Measurements from ENCODE around the gene TBC1D3I. TPM values are rescaled to one million over a fixed set of nuclear protein-coding genes. Genes with fewer than 3 reads are reported as not detected.
"Not testable (repeated sequence)": the region's sequence is repeated elsewhere in the genome, so short reads cannot be mapped to it uniquely, and the experiment has no call there.

TBC1D3I gene
- total RNA-seq, result under 1 TPM in 1 of 4 donors, not detected in 3; 0.27 TPM

DNA sequence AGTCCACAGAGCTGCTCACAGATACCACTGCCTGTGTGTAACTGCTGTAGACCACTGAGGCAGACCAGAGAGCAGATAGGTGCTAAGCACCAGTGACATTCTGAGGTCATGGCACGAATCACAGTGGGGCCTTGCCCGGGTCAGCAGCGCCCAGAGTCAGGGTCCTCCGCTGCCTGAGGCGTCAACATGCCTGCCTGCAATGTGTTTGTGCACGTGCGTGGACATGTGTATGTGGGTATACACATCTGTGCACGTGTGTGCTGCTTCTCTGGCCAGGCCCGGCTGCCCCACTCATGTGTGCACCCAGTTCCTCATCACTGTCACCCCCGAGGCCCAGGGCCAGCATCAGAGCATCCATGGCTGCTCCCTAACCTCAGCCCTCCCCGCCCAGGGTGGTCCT lies at the start of gene TBC1D3I:
Gene TBC1D3I (minus strand): TSS at position 101 of the 400 bp plus-strand sequence. CDS start 1,585 bp downstream, outside the sequence.
- intact Hi-C loops (cut with DNase I; ENCODE audit: low total_unique reads); H3K27me3 ChIP-seq; H3K27ac ChIP-seq; DNase-seq; H3K9me3 ChIP-seq; in situ Hi-C loops (cut with MboI; ENCODE audit: low pct_ligation_motif_present in 1 of 4, low pct_unique_long_range_greater_than_20kb in 1 of 4, low sequenced_read_pairs in 3 of 4); H3K36me3 ChIP-seq; H3K4me1 ChIP-seq; H3K4me3 ChIP-seq: not testable (repeated sequence)
- WGBS, 2 donors (ENCODE audit: low coverage in 1 of 2), result no CpG with 5 or more reads among the region's 11 CpGs

DNA sequence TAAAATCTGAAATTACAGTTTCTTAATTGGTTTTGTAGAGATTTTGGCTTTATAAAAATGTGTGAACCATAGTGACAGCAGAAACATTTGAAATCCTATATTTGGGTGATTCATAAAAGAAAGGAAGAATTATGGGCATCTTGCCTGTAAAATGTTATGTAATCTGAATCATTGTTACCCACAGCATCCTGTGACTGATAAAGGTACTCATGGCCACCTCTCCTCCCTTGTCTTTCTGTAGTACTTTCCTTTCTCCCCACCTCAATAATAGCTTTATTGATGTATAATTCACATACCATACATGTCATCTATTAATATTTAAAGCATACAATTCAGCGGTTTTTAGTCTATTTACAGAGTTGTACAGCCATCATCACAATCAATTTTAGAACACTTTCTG lies 30.8 kb upstream of the TBC1D3I start:
- in situ Hi-C loops (cut with MboI; ENCODE audit: low pct_ligation_motif_present in 1 of 4, low pct_unique_long_range_greater_than_20kb in 1 of 4, low sequenced_read_pairs in 3 of 4); H3K36me3 ChIP-seq; intact Hi-C loops (cut with DNase I; ENCODE audit: low total_unique reads); H3K9me3 ChIP-seq; DNase-seq; H3K4me1 ChIP-seq; H3K27ac ChIP-seq; H3K27me3 ChIP-seq; H3K4me3 ChIP-seq: not testable (repeated sequence)
- WGBS, 2 donors (ENCODE audit: low coverage in 1 of 2), result no CpG with 5 or more reads among the region's 1 CpG

DNA sequence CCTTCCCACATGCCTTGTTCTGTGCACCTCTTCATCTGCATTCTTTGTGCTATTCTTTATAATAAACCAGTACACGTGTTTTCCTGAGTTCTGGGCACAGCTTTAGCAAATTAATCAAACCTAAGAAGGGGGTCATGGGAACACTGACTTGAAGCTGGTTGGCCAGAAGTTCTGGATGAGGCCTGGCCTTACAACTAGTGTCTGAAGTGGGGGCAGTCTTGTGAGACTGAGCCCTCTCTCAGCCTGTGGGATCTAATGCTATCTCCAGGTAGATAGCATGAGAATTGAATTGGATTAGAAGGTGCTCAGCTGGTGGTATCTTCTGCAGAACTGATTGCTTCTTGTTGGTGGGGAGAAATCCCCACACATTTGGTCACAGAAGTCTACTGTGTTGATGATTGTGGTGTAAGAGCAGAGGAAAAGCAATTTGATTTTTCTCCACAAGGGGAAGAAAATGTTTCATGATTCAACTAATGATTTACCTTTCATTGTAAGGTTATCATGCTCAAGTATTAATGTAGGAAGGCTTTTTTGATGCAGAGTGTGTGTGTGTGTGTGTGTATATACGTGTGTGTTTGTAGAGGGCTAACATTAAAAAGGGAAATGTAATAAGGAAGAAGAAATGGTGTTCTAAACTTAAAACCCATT lies 25.7 kb upstream of the TBC1D3I start:
- not testable (repeated sequence) for DNase-seq

DNA sequence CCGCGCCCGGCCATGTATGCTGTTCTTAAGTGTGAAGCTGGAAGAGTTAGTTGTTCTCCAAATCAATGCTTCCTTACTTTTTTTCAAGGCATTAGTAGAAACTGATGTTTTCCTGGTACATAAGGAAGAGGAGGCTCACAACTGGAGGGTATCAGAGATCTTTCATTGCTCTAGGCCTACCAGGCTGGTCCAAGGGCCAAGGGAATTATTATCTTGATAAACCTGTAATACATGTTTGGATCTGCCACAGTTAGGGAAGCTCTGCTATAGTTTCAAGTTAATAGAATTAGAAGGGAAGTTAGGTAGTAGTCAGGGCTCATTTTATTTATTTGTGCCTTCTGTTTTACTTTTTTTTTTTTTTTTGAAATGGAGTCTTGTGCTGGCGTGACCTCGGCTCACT lies 19.8 kb upstream of the TBC1D3I start:
- WGBS, 2 donors (ENCODE audit: low coverage in 1 of 2), result 60% methylated on average over 2 of the region's 5 CpGs; no CpG with 5 or more reads in 1 of the 2 donors
- H3K36me3 ChIP-seq; H3K27me3 ChIP-seq; H3K9me3 ChIP-seq; DNase-seq; H3K4me3 ChIP-seq; in situ Hi-C loops (cut with MboI; ENCODE audit: low pct_ligation_motif_present in 1 of 4, low pct_unique_long_range_greater_than_20kb in 1 of 4, low sequenced_read_pairs in 3 of 4); H3K27ac ChIP-seq; intact Hi-C loops (cut with DNase I; ENCODE audit: low total_unique reads); H3K4me1 ChIP-seq: not testable (repeated sequence)

More for the DNA sequence above, 25.7 kb upstream of the TBC1D3I start:
- H3K9me3 ChIP-seq; H3K4me1 ChIP-seq; H3K36me3 ChIP-seq; H3K4me3 ChIP-seq; H3K27me3 ChIP-seq; H3K27ac ChIP-seq; intact Hi-C loops (cut with DNase I; ENCODE audit: low total_unique reads); in situ Hi-C loops (cut with MboI; ENCODE audit: low pct_ligation_motif_present in 1 of 4, low pct_unique_long_range_greater_than_20kb in 1 of 4, low sequenced_read_pairs in 3 of 4): not testable (repeated sequence)
- WGBS, 2 donors (ENCODE audit: low coverage in 1 of 2), result 29 to 82% methylated on average over 1 of the region's 2 CpGs

DNA sequence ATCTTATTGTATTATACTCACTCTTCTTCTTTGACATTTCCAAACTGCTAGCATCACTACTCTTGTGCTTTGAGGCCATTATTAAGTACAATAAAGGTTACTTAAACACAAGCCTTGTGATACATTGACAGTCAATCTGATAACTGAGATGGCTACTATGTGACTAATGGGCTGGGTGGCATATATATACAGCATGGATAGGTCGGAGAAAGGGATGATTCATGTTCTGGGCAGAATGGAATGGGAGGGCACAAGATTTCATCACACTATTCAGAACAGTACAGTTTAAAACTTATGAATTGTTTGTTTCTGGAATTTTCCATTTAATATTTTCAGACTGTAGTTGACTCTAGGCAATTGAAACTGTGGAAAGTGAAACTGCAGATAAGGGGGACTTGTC lies 18.9 kb upstream of the TBC1D3I start:
- H3K27ac ChIP-seq; in situ Hi-C loops (cut with MboI; ENCODE audit: low pct_ligation_motif_present in 1 of 4, low pct_unique_long_range_greater_than_20kb in 1 of 4, low sequenced_read_pairs in 3 of 4); H3K4me3 ChIP-seq; H3K27me3 ChIP-seq; H3K36me3 ChIP-seq; intact Hi-C loops (cut with DNase I; ENCODE audit: low total_unique reads); H3K4me1 ChIP-seq; DNase-seq; H3K9me3 ChIP-seq: not testable (repeated sequence)
- no CpG with 5 or more reads among the region's 1 CpG for WGBS, 2 donors (ENCODE audit: low coverage in 1 of 2)

DNA sequence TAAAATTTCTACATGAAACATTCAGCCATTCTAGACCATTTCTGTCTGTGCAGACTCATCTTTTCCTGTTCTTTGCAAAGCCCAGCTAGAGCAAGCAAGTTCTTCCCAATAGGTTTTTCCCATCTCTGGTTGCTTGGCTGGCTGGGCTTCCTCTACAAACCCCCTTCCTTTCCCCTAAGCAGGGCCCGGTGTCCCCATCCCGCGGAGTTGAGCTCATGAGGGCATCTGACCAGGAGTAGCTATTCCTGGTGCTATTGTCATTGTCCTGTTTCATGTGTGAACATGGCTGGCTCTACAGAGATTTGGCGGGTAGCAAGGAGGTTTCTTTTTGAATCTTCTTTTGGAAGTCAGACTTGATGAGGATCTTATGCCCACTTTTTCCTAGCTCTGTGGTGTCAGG lies 22.3 kb downstream of the TBC1D3I start:
- H3K4me3 ChIP-seq; H3K36me3 ChIP-seq; H3K27me3 ChIP-seq; H3K9me3 ChIP-seq; intact Hi-C loops (cut with DNase I; ENCODE audit: low total_unique reads); H3K27ac ChIP-seq; in situ Hi-C loops (cut with MboI; ENCODE audit: low pct_ligation_motif_present in 1 of 4, low pct_unique_long_range_greater_than_20kb in 1 of 4, low sequenced_read_pairs in 3 of 4); H3K4me1 ChIP-seq; DNase-seq: not testable (repeated sequence)
- 89% methylated on average over 4 of the region's 4 CpGs; no CpG with 5 or more reads in 1 of the 2 donors for WGBS, 2 donors (ENCODE audit: low coverage in 1 of 2)

DNA sequence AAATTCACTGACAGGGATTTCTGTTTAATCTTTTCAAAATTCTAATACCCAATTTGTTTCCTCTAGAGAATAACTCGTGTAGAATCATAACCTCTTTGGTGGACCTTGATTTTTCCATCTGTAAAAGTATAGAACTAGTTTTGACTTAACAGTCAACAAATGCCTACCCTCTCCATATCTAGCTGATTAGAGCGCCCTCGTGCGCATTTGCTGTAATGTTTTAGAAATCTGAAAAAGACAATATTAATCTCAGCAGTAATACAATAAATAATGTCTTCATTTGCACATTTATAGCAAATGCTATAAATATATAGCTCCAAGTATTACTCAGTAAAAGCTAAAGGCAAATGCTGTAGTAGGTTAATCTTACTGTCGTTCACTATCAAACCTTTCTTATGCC lies 34.7 kb downstream of the TBC1D3I start:
- DNase-seq, result peak; percentile 21
- WGBS, 2 donors (ENCODE audit: low coverage in 1 of 2), result 46 to 54% methylated on average over 4 to 5 of the region's 5 CpGs
- intact Hi-C loops (cut with DNase I; ENCODE audit: low total_unique reads), result not testable (repeated sequence)

DNA sequence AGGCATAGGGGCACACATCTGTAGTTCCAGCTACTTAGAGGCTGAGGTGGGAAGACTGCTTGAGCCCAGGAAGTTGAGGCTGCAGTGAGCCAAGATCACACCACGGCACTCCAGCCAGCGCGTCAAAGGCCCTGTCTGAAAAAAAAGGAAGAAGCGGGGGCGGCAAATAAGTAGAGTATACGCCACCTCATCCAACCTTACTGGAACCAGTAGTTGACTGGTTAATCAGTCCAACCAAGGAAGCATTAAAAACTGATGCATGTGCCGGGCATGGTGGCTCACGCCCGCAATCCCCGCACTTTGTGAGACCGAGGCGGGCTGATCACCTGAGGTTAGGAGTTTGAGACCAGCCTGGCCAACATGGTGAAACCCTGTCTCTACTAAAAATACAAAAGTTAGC lies 41.4 kb downstream of the TBC1D3I start:
- H3K27me3 ChIP-seq; intact Hi-C loops (cut with DNase I; ENCODE audit: low total_unique reads); H3K9me3 ChIP-seq; H3K4me1 ChIP-seq; H3K27ac ChIP-seq; H3K4me3 ChIP-seq; DNase-seq; in situ Hi-C loops (cut with MboI; ENCODE audit: low pct_ligation_motif_present in 1 of 4, low pct_unique_long_range_greater_than_20kb in 1 of 4, low sequenced_read_pairs in 3 of 4); H3K36me3 ChIP-seq: not testable (repeated sequence)
- WGBS, 2 donors (ENCODE audit: low coverage in 1 of 2), result 85% methylated on average over 12 of the region's 12 CpGs; no CpG with 5 or more reads in 1 of the 2 donors

More for the DNA sequence above, 34.7 kb downstream of the TBC1D3I start:
- H3K4me1 ChIP-seq; H3K36me3 ChIP-seq; H3K27ac ChIP-seq; H3K27me3 ChIP-seq; in situ Hi-C loops (cut with MboI; ENCODE audit: low pct_ligation_motif_present in 1 of 4, low pct_unique_long_range_greater_than_20kb in 1 of 4, low sequenced_read_pairs in 3 of 4); H3K4me3 ChIP-seq; H3K9me3 ChIP-seq: not testable (repeated sequence)

DNA sequence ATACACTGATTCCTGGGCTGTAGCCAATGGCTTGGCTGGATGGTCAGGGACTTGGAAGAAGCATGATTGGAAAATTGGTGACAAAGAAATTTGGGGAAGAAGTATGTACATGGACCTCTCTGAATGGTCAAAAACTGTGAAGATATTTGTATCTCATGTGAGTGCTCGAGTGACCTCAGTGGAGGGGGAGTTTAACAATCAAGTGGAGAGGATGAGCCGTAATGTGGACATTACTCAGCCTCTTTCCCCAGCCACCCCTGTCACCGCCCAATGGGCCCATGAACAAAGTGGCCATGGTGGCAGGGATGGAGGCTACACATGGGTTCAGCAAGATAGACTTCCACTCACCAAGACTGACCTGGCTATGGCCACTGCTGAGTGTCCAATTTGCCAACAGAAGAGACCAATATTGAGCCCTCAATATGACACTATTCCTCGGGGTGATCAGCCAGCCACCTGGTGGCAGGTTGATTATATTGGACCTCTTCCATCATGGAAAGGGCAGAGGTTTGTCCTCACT lies 42.7 kb downstream of the TBC1D3I start:
- H3K9me3 ChIP-seq; H3K4me3 ChIP-seq; DNase-seq; in situ Hi-C loops (cut with MboI; ENCODE audit: low pct_ligation_motif_present in 1 of 4, low pct_unique_long_range_greater_than_20kb in 1 of 4, low sequenced_read_pairs in 3 of 4); intact Hi-C loops (cut with DNase I; ENCODE audit: low total_unique reads); H3K27me3 ChIP-seq; H3K36me3 ChIP-seq; H3K27ac ChIP-seq; H3K4me1 ChIP-seq: not testable (repeated sequence)
- WGBS, 2 donors (ENCODE audit: low coverage in 1 of 2), result 71% methylated on average over 1 to 4 of the region's 4 CpGs

DNA sequence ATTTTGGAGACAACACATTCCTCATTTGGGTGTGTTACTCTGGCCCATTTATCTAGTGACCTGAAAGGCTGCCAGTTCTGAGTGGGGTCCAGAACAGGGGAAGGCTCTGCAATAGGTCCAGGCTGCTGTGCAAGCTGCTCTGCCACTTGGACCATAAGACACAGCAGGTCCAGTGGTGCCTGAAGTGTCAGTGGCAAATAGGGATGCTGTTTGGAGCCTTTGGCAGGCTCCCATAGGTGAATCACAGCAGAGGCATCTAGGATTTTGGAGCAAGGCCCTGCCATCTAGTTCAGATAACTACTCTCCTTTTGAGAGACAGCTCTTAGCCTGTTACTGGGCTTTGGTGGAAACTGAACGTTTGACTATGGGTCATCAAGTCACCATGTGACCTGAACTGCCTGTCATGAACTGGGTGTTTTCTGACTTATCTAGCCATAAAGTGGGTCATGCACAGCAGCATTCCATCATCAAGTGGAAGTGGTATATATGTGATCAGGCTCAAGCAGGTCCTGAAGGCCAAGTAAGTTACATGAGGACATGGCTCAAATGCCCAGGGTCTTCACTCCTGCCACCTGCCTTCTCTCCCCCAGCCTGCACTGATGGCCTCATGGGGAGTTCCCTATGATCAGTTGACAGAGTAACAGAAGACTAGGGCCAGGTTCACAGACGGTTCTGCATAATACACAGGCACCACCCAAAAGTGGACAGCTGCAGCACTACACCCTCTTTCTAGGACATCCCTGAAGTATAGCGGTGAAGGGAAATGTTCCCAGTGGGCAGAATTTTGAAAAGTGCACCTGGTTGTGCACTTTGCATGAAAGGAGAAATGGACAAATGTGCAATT lies 43.4 kb downstream of the TBC1D3I start:
- in situ Hi-C loops (cut with MboI; ENCODE audit: low pct_ligation_motif_present in 1 of 4, low pct_unique_long_range_greater_than_20kb in 1 of 4, low sequenced_read_pairs in 3 of 4); intact Hi-C loops (cut with DNase I; ENCODE audit: low total_unique reads); H3K4me1 ChIP-seq; DNase-seq; H3K36me3 ChIP-seq; H3K27me3 ChIP-seq; H3K9me3 ChIP-seq; H3K4me3 ChIP-seq; H3K27ac ChIP-seq: not testable (repeated sequence)
- 92% methylated on average over 2 of the region's 3 CpGs; no CpG with 5 or more reads in 1 of the 2 donors for WGBS, 2 donors (ENCODE audit: low coverage in 1 of 2)

Measured in transverse colon (tissue), 4 donors.